Neural crest cell (in vitro differentiated cells): ENCODE results near the gene CCDC57. TPM values are rescaled to one million over a fixed set of nuclear protein-coding genes. Genes with fewer than 3 reads are reported as not detected.

Experiments used
- DNase-seq: peaks from one replicate; pipeline ENCODE4 v3.0.0; 2021; ENCODE audit warnings: low read depth, mixed read lengths, low spot score
- H3K27ac Mint-ChIP-seq: one replicate; pipeline ENCODE4 v1.8.0; 2021; ENCODE audit warnings: mild to moderate bottlenecking, mixed read lengths; ENCODE audit not compliant: unreplicated experiment
- H3K27me3 Mint-ChIP-seq: 2 replicates; pipeline ENCODE4 v1.8.0; 2021; ENCODE audit warnings: low read depth, mild to moderate bottlenecking, mixed read lengths
- H3K36me3 Mint-ChIP-seq: 2 replicates; pipeline ENCODE4 v1.8.0; 2021; ENCODE audit warnings: low read depth, mild to moderate bottlenecking, mixed read lengths
- H3K4me1 Mint-ChIP-seq: 2 replicates; pipeline ENCODE4 v1.8.0; 2021; ENCODE audit warnings: mixed read lengths
- H3K4me3 Mint-ChIP-seq: one replicate; pipeline ENCODE4 v1.8.0; 2021; ENCODE audit warnings: mild to moderate bottlenecking, mixed read lengths
- H3K9me3 Mint-ChIP-seq: 2 replicates; pipeline ENCODE4 v1.8.0; 2021; ENCODE audit warnings: mixed read lengths
- total RNA-seq: library from RNA; stranded (reverse); gene quantifications from 2 replicates; pipeline ENCODE4 v1.2.1, GENCODE V29; 2021
- TF ChIP-seq, protein P1 (sequence below): fragments of 200-600 bp; sonication (generic); conservative IDR thresholded peaks from 2 replicates; pipeline ENCODE4 v1.5.0; 2021; ENCODE audit warnings: antibody characterized with exemption, mild to moderate bottlenecking

CCDC57 gene
- total RNA-seq, 1 donor from 2014 or later, result 47.5 TPM

DNA sequence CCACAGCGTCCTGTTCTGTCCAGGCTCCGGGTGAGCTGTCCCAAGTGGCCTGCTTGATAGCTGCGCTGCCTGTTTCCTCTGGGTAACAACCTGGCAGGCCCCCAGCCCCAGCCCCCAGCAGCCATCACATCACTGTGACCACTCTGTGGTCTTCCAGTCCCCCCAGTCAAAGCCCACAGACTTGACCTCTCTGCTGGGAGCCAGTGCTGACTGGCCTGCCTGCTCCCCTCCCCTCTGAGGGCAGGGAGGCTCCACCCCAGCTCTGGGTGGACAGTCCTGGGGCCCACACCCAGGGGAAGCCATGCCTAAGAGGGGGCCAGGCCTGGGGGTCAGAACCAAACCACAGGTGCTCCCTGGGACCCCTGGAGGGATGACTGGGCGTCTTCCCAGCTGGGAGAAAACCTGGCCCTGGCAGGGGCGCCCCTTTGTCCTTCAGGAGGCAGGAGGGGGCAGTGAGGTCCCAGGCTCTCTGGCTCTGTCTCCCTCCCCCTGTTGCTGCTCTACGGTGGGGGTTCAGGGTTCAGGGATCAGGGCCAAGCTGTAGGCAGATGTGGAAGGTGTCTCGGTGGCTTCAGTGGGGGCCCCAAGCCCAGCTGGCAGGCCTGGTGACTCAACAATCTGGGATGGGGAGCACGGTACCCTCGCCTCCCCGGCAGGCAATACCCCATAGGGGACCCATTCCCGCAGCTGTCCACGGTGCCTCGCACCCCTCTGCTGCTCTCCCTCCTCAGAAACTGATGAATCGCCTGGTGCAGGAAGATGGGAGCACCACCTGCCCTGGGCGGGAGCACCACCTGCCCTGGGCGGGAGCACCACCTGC lies 14.4 kb upstream of the CCDC57 start:
- Mint-ChIP-seq H3K4me1 (peaks cover 3% of the 10 kb centered on the region), H3K9me3 (no peaks in the 10 kb centered on the region), H3K27me3 (peaks cover 28% of the 10 kb centered on the region), H3K36me3 (no peaks in the 10 kb centered on the region), H3K27ac (no peak overlapping the region), H3K4me3 (no peak overlapping the region)
- TF ChIP-seq, protein P1, sequence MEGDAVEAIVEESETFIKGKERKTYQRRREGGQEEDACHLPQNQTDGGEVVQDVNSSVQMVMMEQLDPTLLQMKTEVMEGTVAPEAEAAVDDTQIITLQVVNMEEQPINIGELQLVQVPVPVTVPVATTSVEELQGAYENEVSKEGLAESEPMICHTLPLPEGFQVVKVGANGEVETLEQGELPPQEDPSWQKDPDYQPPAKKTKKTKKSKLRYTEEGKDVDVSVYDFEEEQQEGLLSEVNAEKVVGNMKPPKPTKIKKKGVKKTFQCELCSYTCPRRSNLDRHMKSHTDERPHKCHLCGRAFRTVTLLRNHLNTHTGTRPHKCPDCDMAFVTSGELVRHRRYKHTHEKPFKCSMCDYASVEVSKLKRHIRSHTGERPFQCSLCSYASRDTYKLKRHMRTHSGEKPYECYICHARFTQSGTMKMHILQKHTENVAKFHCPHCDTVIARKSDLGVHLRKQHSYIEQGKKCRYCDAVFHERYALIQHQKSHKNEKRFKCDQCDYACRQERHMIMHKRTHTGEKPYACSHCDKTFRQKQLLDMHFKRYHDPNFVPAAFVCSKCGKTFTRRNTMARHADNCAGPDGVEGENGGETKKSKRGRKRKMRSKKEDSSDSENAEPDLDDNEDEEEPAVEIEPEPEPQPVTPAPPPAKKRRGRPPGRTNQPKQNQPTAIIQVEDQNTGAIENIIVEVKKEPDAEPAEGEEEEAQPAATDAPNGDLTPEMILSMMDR, result no peak
- no peak for DNase-seq

DNA sequence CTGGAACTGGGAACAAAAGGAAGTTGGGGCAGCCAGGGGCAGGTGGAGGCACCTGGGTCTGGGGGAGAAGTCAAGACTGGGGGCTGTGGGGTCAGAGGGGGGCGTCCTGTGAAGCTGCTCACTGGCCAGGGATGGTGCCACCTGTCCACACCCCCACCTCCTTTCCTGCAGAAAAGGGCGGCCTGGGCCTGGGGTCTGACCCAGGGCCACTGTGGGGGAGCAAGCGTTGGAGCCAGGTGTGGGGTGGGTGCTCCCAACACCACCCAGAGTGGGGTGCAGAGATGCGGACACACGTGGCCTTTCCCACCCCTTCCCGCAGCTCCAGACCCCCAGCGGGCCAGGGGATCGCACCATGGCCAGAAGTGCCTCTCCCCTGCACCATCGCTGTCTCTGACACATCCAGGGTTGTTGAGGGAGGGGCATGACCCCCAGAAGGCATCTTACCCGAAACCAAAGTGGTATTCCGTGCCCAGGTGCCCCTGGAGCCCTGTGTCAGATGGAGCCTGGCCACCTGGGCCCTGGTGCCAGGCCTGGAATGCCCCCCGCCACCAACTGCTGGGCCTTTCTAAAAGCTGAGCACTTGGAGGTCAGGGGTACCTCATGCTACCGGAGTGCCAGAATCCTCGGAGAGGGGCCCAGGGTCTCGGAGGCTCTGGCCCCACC lies 13.6 kb upstream of the CCDC57 start:
- Mint-ChIP-seq H3K36me3 (no peaks in the 10 kb centered on the region), H3K9me3 (no peaks in the 10 kb centered on the region)

DNA sequence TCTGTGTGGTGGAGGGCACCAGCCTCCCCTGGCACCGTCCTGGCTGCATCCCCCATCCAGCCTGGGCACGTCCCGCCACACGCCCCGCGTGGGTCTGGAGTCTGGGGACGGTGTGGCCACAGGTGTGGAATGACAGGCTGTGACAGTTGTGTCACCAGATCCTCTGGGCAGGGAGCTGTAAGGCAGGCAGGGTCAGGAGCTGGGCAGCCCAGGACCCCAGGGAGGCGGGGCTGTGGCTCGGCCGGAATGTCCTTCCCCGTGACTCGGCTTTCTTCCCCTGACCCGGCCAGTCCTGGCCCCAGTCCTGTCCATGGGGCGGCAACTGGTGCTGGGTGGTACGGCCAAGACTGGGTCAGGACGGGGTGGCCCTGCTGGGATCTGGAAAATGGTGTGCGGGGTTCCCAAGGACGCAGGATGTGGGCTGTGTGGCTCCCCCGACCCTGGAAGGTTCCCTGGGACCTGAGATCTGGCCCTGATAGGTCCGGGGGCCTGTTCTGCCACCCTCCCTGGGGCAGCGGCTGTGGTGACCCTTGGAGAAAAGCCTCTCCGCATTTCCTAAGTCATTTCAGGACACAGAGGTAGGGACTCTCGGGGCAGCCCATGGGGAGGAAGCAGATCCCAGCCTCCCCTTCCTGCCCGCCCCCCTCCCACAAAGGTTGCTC lies 12.9 kb upstream of the CCDC57 start:
- no peaks in the 10 kb centered on the region for H3K9me3 Mint-ChIP-seq
- H3K36me3 Mint-ChIP-seq, result no peaks in the 10 kb centered on the region
- no peak overlapping the region for H3K4me3 Mint-ChIP-seq
- peaks cover 3% of the 10 kb centered on the region for H3K4me1 Mint-ChIP-seq
- TF ChIP-seq, protein P1, result no peak
- peaks cover 28% of the 10 kb centered on the region for H3K27me3 Mint-ChIP-seq
- H3K27ac Mint-ChIP-seq, result no peak overlapping the region
- no peak for DNase-seq

More for the DNA sequence above, 13.6 kb upstream of the CCDC57 start:
- TF ChIP-seq, protein P1, result no peak
- no peak overlapping the region for H3K4me3 Mint-ChIP-seq
- no peak overlapping the region for H3K27ac Mint-ChIP-seq
- H3K4me1 Mint-ChIP-seq, result peaks cover 3% of the 10 kb centered on the region
- peaks cover 28% of the 10 kb centered on the region for H3K27me3 Mint-ChIP-seq
- DNase-seq, result no peak

DNA sequence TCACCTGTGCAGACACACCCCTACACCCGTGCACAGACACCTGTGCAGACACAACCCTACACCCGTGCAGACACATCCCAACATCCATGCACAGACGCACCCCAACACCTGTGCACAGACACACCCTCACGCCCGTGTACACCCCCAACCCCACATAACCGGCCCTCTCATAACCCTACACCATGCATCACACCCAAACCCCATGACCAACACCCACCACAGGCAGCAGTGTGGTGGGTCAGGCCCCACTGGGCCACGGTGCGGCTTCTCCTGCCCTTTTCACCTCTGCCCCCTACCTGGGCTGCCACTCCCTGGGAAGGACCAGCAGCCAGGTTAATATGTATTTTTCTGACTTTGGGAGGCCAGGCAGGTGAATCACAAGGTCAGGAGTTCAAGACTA lies 12.0 kb upstream of the CCDC57 start:
- Mint-ChIP-seq H3K27me3 (peaks cover 21% of the 10 kb centered on the region), H3K36me3 (no peaks in the 10 kb centered on the region), H3K27ac (no peak overlapping the region), H3K4me3 (no peak overlapping the region), H3K9me3 (no peaks in the 10 kb centered on the region), H3K4me1 (no peaks in the 10 kb centered on the region)
- TF ChIP-seq, protein P1, result no peak
- no peak for DNase-seq

DNA sequence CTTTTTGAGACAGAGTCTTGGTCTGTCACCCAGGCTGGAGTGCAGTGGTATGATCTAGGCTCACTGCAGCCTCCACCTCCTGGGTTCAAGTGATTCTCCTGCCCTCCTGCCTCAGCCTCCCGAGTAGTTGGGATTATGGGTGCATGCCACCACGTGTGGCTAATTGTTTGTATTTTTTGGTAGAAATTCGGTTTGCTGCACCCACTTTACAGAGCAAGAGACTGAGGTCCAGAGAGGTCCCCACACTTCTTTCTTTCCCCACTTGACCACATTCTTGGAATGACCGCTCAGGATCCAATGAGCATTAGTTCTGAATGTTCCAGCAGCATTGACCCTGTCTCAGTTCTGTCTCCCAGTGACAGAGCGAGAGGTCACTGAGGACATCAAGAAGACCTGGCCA lies 10.9 kb upstream of the CCDC57 start:
- Mint-ChIP-seq H3K9me3 (no peaks in the 10 kb centered on the region), H3K4me1 (no peaks in the 10 kb centered on the region), H3K27ac (no peak overlapping the region), H3K36me3 (no peaks in the 10 kb centered on the region), H3K4me3 (no peak overlapping the region), H3K27me3 (peaks cover 18% of the 10 kb centered on the region)
- no peak for DNase-seq
- TF ChIP-seq, protein P1, result no peak
